Left ventricle myocardium inferior (tissue), 1 donor: ENCODE results near the gene DPP10. TPM values are rescaled to one million over a fixed set of nuclear protein-coding genes. Genes with fewer than 3 reads are reported as not detected.

Source experiments
- DNase-seq: peaks from one replicate; pipeline ENCODE4 v3.0.0-alpha.2; 2020
- H3K27ac ChIP-seq: fragments of 200-600 bp; replicated peaks from 2 replicates; pipeline ENCODE4 v1.8.0; 2021
- H3K27me3 ChIP-seq: fragments of 200-600 bp; 2 replicates; pipeline ENCODE4 v1.8.0; 2021; ENCODE audit warnings: low read depth
- H3K36me3 ChIP-seq: fragments of 200-600 bp; 2 replicates; pipeline ENCODE4 v1.8.0; 2021
- H3K4me1 ChIP-seq: fragments of 200-600 bp; 2 replicates; pipeline ENCODE4 v1.8.0; 2021
- H3K4me3 ChIP-seq: fragments of 200-600 bp; 2 replicates; pipeline ENCODE4 v1.8.0; 2021; ENCODE audit warnings: mild to moderate bottlenecking, moderate library complexity
- H3K9me3 ChIP-seq: fragments of 200-600 bp; replicated peaks from 2 replicates; pipeline ENCODE4 v1.8.0; 2021
- intact Hi-C: fragments of 100-400 bp; cut with micrococcal nuclease; formaldehyde crosslinking; loops from one replicate; pipeline ENCODE4 v1.11.0; 2022
- total RNA-seq: library from RNA; stranded (reverse); fragmentation: NEBNext Ultra II Directional; extraction: Animal tissue kit (Norgen Biotek cat#: 25700); gene quantifications from one replicate; pipeline ENCODE4 v1.2.1, GENCODE V29; 2021
- TF ChIP-seq, protein P1 (sequence below): fragments of 200-600 bp; IDR thresholded peaks from 2 replicates; pipeline ENCODE4 v1.8.0; 2021; ENCODE audit warnings: antibody characterized with exemption, mild to moderate bottlenecking, borderline replicate concordance
- donor health status: DM: no; HTN: yes; CAD: no; lungs with severe emphysema.

The DPP10 gene
- total RNA-seq, 1 donor from 2014 or later = 0.16 TPM

DNA sequence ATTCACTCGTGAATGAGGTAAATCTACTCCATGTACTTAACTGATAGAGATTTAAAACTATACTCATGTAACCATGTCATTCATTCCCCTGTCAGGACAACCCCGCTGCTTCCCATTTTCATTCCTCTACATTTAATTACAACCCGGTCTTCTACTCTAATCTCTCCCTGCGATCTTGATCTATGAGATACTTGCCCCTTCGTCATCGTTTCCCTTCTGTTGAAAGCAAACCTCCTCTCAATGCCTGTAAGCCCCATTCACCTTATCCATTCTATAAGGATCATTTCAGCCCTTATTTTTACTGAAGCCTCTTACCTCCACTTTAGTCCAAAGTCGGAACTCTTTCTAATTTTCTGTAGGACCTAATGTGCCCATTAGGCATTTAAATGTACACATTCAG lies 492.6 kb downstream of the DPP10 start:
- TF ChIP-seq, protein P1, sequence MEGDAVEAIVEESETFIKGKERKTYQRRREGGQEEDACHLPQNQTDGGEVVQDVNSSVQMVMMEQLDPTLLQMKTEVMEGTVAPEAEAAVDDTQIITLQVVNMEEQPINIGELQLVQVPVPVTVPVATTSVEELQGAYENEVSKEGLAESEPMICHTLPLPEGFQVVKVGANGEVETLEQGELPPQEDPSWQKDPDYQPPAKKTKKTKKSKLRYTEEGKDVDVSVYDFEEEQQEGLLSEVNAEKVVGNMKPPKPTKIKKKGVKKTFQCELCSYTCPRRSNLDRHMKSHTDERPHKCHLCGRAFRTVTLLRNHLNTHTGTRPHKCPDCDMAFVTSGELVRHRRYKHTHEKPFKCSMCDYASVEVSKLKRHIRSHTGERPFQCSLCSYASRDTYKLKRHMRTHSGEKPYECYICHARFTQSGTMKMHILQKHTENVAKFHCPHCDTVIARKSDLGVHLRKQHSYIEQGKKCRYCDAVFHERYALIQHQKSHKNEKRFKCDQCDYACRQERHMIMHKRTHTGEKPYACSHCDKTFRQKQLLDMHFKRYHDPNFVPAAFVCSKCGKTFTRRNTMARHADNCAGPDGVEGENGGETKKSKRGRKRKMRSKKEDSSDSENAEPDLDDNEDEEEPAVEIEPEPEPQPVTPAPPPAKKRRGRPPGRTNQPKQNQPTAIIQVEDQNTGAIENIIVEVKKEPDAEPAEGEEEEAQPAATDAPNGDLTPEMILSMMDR = no peak
- intact Hi-C loops = no loop called here
- no peaks in the 10 kb centered on the region for H3K27me3 ChIP-seq

DNA sequence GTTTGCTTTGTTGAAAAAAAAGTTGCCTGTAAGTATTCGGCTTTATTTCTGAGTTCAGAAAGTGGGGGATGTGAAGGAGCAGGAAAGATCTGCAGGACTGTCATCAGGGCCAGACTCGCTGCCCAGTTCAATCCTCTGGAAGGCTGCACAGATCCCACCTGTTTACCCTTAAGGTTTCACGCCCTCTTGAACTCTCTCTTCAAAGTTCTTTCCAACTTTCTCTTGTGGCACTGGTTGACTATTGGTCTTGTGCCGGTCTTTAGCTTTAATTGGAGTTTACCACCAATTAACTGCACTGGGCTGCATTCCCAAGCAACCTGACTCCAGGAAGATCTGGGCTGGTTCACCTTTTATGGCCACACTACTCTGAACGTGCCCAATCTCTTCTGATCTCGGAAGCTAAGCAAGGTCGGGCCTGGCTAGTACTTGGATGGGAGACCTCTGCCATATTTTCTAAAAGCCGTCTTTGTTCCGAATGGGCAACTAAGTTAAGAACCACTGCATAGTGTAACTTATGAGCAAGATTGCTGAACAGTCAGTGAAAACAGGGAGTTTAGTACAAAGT lies 495.0 kb downstream of the DPP10 start:
- H3K27me3 ChIP-seq = no peaks in the 10 kb centered on the region
- H3K4me1 ChIP-seq = no peaks in the 10 kb centered on the region
- TF ChIP-seq, protein P1 = no peak
- H3K4me3 ChIP-seq = no peak overlapping the region
- H3K36me3 ChIP-seq = no peaks in the 10 kb centered on the region
- intact Hi-C loops = no loop called here
- no peak overlapping the region for H3K27ac ChIP-seq
- DNase-seq = no peak
- H3K9me3 ChIP-seq = no peaks in the 10 kb centered on the region

More for the DNA sequence above, 492.6 kb downstream of the DPP10 start:
- Histone ChIP-seq H3K9me3 (peaks cover 8% of the 10 kb centered on the region), H3K36me3 (no peaks in the 10 kb centered on the region), H3K4me1 (no peaks in the 10 kb centered on the region), H3K4me3 (no peak overlapping the region), H3K27ac (no peak overlapping the region)
- no peak for DNase-seq

DNA sequence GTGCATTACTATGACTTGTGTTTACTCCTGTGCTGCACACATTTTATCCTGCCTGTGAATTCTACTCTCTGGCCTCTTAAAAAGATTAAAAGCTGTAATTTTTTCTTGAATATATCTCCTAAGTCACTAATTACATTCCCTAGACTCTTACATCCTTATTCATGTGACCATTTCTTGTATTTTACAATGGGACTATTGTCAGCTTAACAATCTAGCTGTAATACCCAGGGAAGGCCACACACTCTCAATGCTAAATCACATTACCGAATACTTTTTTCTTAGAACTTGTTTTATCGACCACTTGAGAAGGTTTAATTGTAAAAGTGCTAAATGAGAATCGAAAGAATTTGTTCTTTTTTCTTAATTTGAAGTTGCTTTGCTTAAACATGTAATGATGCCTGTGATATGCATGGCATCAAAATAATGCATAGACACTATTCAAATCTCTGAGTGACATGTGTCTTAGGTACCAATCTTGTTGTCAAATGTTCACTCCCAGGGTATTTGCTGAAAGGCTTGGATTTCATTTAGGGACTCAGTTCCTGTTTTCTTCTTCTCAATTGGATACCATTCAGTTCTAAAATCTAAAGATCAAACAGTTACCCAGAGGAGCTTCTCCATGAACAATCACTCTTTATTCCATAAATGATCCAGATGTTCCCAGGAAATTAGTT lies 498.5 kb downstream of the DPP10 start:
- Histone ChIP-seq H3K4me1 (no peaks in the 10 kb centered on the region), H3K27ac (no peak overlapping the region), H3K9me3 (no peaks in the 10 kb centered on the region), H3K4me3 (no peak overlapping the region), H3K27me3 (no peaks in the 10 kb centered on the region), H3K36me3 (no peaks in the 10 kb centered on the region)
- intact Hi-C loops = no loop called here
- TF ChIP-seq, protein P1 = no peak
- no peak for DNase-seq

DNA sequence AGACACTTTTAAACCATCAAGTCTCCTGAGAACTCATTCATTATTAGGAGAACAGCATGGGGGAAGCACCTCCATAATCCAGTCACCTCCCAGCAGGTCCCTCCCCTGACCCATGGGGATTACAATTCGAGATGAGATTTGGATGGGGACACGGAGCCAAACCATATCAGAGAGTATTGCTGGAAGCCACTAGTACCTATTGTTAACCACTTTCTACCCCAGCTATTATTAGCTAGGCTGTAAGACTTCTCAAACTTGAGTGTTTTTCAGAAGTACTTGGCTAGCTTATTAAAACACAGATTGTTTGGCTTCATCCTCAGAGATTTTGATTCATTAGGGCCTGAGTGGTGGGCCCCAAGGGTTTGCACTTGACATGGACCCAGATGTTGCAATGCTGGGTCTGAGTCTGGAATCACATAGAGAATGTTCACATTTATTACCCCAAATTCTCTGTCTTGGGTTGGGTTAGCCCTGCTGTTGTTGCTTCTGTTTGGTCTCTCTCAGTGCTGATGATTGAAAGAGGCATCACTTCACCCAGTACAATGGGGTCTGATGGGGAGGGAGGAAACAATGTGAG lies 506.9 kb downstream of the DPP10 start:
- H3K4me3 ChIP-seq = no peak overlapping the region
- DNase-seq = no peak
- H3K4me1 ChIP-seq = no peaks in the 10 kb centered on the region
- intact Hi-C loops = no loop called here
- no peaks in the 10 kb centered on the region for H3K36me3 ChIP-seq
- TF ChIP-seq, protein P1 = no peak
- H3K27me3 ChIP-seq = no peaks in the 10 kb centered on the region
- H3K9me3 ChIP-seq = no peaks in the 10 kb centered on the region
- H3K27ac ChIP-seq = no peak overlapping the region

DNA sequence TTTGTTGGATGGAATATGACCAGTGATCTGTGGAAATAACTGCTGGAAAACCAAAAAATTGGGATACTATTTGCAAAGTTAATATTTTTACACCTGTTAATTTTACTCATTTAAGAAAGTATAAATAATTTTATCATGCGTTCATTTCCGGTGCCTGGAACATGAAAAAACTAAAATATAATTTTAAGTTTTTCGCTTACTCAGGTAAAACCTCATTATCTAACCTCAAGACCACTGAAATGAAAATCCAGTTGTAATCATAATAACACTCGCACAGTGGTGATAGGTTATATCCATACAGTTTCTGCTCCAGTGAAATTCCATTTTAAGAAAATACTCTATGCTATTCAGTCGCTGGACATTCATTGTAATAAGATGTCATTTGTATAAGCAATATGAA lies 517.9 kb downstream of the DPP10 start:
- H3K9me3 ChIP-seq = peaks cover 27% of the 10 kb centered on the region
- no peaks in the 10 kb centered on the region for H3K4me1 ChIP-seq
- intact Hi-C loops = no loop called here
- no peak overlapping the region for H3K27ac ChIP-seq
- DNase-seq = no peak
- no peak overlapping the region for H3K4me3 ChIP-seq
- no peaks in the 10 kb centered on the region for H3K27me3 ChIP-seq
- H3K36me3 ChIP-seq = no peaks in the 10 kb centered on the region
- TF ChIP-seq, protein P1 = no peak
